ENCODE measurements around the gene RDH11.
A peak's percentile ranks its signal among the peaks of the same experiment; 100 is the strongest.
"Not testable (repeated sequence)": the region's sequence is repeated elsewhere in the genome, so short reads cannot be mapped to it uniquely, and the experiment has no call there.

RDH11 gene

GRCh38 chr14:67703997-67704396 lies 8.4 kb upstream of the RDH11 start:
- no peak for DNase-seq

GRCh38 chr14:67701492-67701891 lies 5.9 kb upstream of the RDH11 start, which contains the start of gene RDH12:
RDH12 (plus strand) TSS chr14:67701886; CDS start chr14:67722643, 20,757 bp downstream.
- not testable (repeated sequence) for DNase-seq

- no peak for DNase-seq
These were observed 2.6 kb upstream of the RDH11 start for GRCh38 chr14:67698179-67698578.

- DNase-seq = no peak
These were observed 1.4 kb upstream of the RDH11 start for GRCh38 chr14:67697006-67697405.

- peak; percentile 73 for DNase-seq
These were observed 672 bp downstream of the RDH11 start for GRCh38 chr14:67694791-67695393.

- no peak for DNase-seq
These were observed 5.6 kb downstream of the RDH11 start for GRCh38 chr14:67690011-67690410.

- DNase-seq = no peak
These were observed 11.7 kb downstream of the RDH11 start for GRCh38 chr14:67683842-67684241.

- no peak for DNase-seq
These were observed 14.6 kb downstream of the RDH11 start for GRCh38 chr14:67680941-67681340.

GRCh38 chr14:67680121-67680602 lies 15.4 kb downstream of the RDH11 start:
- no peak for DNase-seq

- no peak for DNase-seq
These were observed 16.6 kb downstream of the RDH11 start for GRCh38 chr14:67679006-67679405.

- no peak for DNase-seq
These were observed 20.4 kb downstream of the RDH11 start for GRCh38 chr14:67675219-67675582.

- peak; percentile 53 for DNase-seq
These were observed 20.9 kb downstream of the RDH11 start, which contains the start of gene VTI1B for GRCh38 chr14:67674480-67675218. VTI1B (minus strand) TSS chr14:67674632; CDS start chr14:67674489, 143 bp downstream.

- DNase-seq = no peak
These were observed 21.5 kb downstream of the RDH11 start for GRCh38 chr14:67674139-67674479.

GRCh38 chr14:67673451-67673850 lies 22.1 kb downstream of the RDH11 start:
- no peak for DNase-seq

GRCh38 chr14:67668559-67668958 lies 27.0 kb downstream of the RDH11 start:
- DNase-seq = no peak

GRCh38 chr14:67666750-67667449 lies 28.7 kb downstream of the RDH11 start:
- DNase-seq = no peak

GRCh38 chr14:67665868-67666267 lies 29.7 kb downstream of the RDH11 start:
- no peak for DNase-seq

GRCh38 chr14:67663633-67664032 lies 31.9 kb downstream of the RDH11 start:
- DNase-seq = no peak

- DNase-seq = no peak
These were observed 41.8 kb downstream of the RDH11 start for GRCh38 chr14:67653651-67654280.

- DNase-seq = no peak
These were observed 43.4 kb downstream of the RDH11 start for GRCh38 chr14:67652189-67652588.

GRCh38 chr14:67650694-67651093 lies 44.9 kb downstream of the RDH11 start:
- DNase-seq = no peak

- DNase-seq = no peak
These were observed 45.4 kb downstream of the RDH11 start for GRCh38 chr14:67650151-67650550.

GRCh38 chr14:67646131-67646530 lies 49.4 kb downstream of the RDH11 start:
- DNase-seq = no peak
